Thoracic aorta (tissue), 2 donors: Measurements from ENCODE around the gene SLC22A2. TPM values are rescaled to one million over a fixed set of nuclear protein-coding genes. Genes with fewer than 3 reads are reported as not detected.

Experiments used
- ATAC-seq: fragments of 150-250 bp; one replicate; pipeline ENCODE4 v1.8.0; 2017; ENCODE audit warnings: low read depth; ENCODE audit not compliant: insufficient number of reproducible peaks, low FRiP score
- DNase-seq: peaks from one replicate; pipeline ENCODE4 v3.0.0-alpha.2; 2020; ENCODE audit warnings: low spot score
- H3K27ac ChIP-seq, 2 donors: fragments of 200-600 bp; sonication (generic); 1 replicate in 1 of 2; 2 replicates in 1 of 2; pipeline ENCODE4 v1.5.1; 2016; ENCODE audit warnings: mild to moderate bottlenecking in 2 of 2, moderate library complexity in 2 of 2
- H3K27me3 ChIP-seq: fragments of 200-600 bp; sonication (generic); replicated peaks from 2 replicates; pipeline ENCODE4 v1.6.0; 2016; ENCODE audit warnings: mild to moderate bottlenecking; ENCODE audit not compliant: insufficient read depth
- H3K36me3 ChIP-seq: fragments of 200-600 bp; sonication (generic); one replicate; pipeline ENCODE4 v1.5.1; 2016
- H3K4me1 ChIP-seq, 2 donors: fragments of 200-600 bp; sonication (generic); 1 replicate in 1 of 2; 2 replicates in 1 of 2; pipeline versions ENCODE4 v1.5.1 to v1.6.0; 2016; ENCODE audit warnings: low read depth in 2 of 2, mild to moderate bottlenecking in 1 of 2; ENCODE audit not compliant: control insufficient read depth in 1 of 2
- H3K4me3 ChIP-seq: fragments of 200-600 bp; sonication (generic); 2 replicates; pipeline ENCODE4 v1.5.1; 2016; ENCODE audit warnings: mild to moderate bottlenecking
- H3K9me3 ChIP-seq: fragments of 200-600 bp; sonication (generic); 2 replicates; pipeline ENCODE4 v1.5.1; 2016
- total RNA-seq, 2 donors: library from RNA; depleted of rRNA; stranded (reverse); fragments of >200 nt; gene quantifications; one replicate each; pipeline versions ENCODE4 v1.1.0 to v1.2.3, GENCODE V29; 2016
- TF ChIP-seq, protein P1 (sequence below): fragments of 200-600 bp; sonication (generic); IDR thresholded peaks from one replicate; pipeline ENCODE4 v1.5.1; 2019; ENCODE audit warnings: antibody characterized with exemption

Gene SLC22A2
- total RNA-seq, 2 donors from 2014 or later = not detected

- Histone ChIP-seq H3K4me1 (peaks cover 8 to 24% of the 10 kb centered on the region in 2 donors), H3K4me3 (no peak overlapping the region), H3K36me3 (no peaks in the 10 kb centered on the region), H3K27ac (no peak overlapping the region), H3K9me3 (peaks cover 2% of the 10 kb centered on the region), H3K27me3 (no peaks in the 10 kb centered on the region)
- no peak for ATAC-seq
- TF ChIP-seq, protein P1, sequence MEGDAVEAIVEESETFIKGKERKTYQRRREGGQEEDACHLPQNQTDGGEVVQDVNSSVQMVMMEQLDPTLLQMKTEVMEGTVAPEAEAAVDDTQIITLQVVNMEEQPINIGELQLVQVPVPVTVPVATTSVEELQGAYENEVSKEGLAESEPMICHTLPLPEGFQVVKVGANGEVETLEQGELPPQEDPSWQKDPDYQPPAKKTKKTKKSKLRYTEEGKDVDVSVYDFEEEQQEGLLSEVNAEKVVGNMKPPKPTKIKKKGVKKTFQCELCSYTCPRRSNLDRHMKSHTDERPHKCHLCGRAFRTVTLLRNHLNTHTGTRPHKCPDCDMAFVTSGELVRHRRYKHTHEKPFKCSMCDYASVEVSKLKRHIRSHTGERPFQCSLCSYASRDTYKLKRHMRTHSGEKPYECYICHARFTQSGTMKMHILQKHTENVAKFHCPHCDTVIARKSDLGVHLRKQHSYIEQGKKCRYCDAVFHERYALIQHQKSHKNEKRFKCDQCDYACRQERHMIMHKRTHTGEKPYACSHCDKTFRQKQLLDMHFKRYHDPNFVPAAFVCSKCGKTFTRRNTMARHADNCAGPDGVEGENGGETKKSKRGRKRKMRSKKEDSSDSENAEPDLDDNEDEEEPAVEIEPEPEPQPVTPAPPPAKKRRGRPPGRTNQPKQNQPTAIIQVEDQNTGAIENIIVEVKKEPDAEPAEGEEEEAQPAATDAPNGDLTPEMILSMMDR = no peak
- DNase-seq = no peak
Observed at GRCh38 chr6:160215232-160215631, 43.4 kb downstream of the SLC22A2 start.

DNA sequence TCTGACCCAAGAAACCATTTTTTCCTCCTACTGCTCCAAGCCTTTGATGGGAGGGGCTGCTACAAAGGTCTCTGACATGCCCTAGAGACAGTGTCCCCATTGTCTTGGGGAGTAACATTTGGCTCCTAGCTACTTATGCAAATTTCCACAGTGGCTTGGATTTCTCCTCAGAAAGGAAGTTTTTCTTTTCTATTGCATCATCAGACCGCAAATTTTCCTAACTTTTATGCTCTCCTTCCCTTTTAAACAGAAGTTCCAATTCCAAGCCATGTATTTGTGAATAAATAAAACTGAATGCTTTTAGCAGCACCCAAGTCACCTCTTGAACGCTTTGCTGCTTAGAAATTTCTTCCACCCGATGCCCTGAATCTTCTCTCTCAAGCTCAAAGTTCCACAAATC is 51.0 kb downstream of the SLC22A2 start:
- no peak overlapping the region for H3K4me3 ChIP-seq

GRCh38 chr6:160204710-160205109 is 53.9 kb downstream of the SLC22A2 start:
- TF ChIP-seq, protein P1 = no peak
- Histone ChIP-seq H3K9me3 (peaks cover 2% of the 10 kb centered on the region), H3K36me3 (no peaks in the 10 kb centered on the region), H3K27me3 (no peaks in the 10 kb centered on the region), H3K4me1 (peaks cover 11 to 19% of the 10 kb centered on the region in 2 donors), H3K4me3 (no peak overlapping the region), H3K27ac (no peak overlapping the region)
- ATAC-seq (no peak), DNase-seq (no peak)

More for the DNA sequence above, 51.0 kb downstream of the SLC22A2 start:
- Histone ChIP-seq H3K4me1 (peaks cover 8 to 11% of the 10 kb centered on the region in 2 donors), H3K27me3 (no peaks in the 10 kb centered on the region), H3K36me3 (no peaks in the 10 kb centered on the region), H3K27ac (no peak overlapping the region), H3K9me3 (peaks cover 2% of the 10 kb centered on the region)
- no peak for ATAC-seq
- no peak for DNase-seq
- TF ChIP-seq, protein P1 = no peak

GRCh38 chr6:160203953-160204352 is 54.7 kb downstream of the SLC22A2 start:
- no peaks in the 10 kb centered on the region for H3K36me3 ChIP-seq
- no peaks in the 10 kb centered on the region for H3K27me3 ChIP-seq
- TF ChIP-seq, protein P1 = no peak
- no peak overlapping the region for H3K4me3 ChIP-seq
- H3K9me3 ChIP-seq = peaks cover 2% of the 10 kb centered on the region
- H3K27ac ChIP-seq = no peak overlapping the region
- H3K4me1 ChIP-seq = peaks cover 11 to 19% of the 10 kb centered on the region in 2 donors
- no peak for DNase-seq
- ATAC-seq = no peak

- Histone ChIP-seq H3K27ac (peak overlapping the region; percentile 49 to 50), H3K4me3 (no peak overlapping the region), H3K36me3 (no peaks in the 10 kb centered on the region), H3K9me3 (peaks cover 2% of the 10 kb centered on the region), H3K27me3 (no peaks in the 10 kb centered on the region), H3K4me1 (peaks cover 11 to 19% of the 10 kb centered on the region in 2 donors)
- DNase-seq = no peak
- TF ChIP-seq, protein P1 = no peak
- no peak for ATAC-seq
Observed at GRCh38 chr6:160203522-160203921, 55.1 kb downstream of the SLC22A2 start.
